Adrenal gland (tissue), 12 donors: ENCODE data around the gene MAN2B2. TPM values are rescaled to one million over a fixed set of nuclear protein-coding genes. Genes with fewer than 3 reads are reported as not detected.

ENCODE experiments used
- DNase-seq, 7 donors: peaks; one replicate each; pipeline ENCODE4 v3.0.0-alpha.2; 2019 to 2020
- H3K27ac ChIP-seq, 5 donors: fragments of 200-600 bp; sonication (generic) in 4 of 5; 1 replicate in 3 of 5; 2 replicates in 2 of 5; pipeline versions ENCODE4 v1.5.1 to v1.8.0; 2016 to 2020; ENCODE audit warnings: mild to moderate bottlenecking in 1 of 5
- H3K27me3 ChIP-seq: fragments of 200-600 bp; 2 replicates; pipeline ENCODE4 v1.8.0; 2021
- H3K36me3 ChIP-seq, 2 donors: fragments of 200-600 bp; replicated peaks in 1 of 2; 1 replicate in 1 of 2; 2 replicates in 1 of 2; pipeline versions ENCODE4 v1.5.1 to v1.8.0; 2018 to 2022
- H3K4me1 ChIP-seq, 2 donors: fragments of 200-600 bp; replicated peaks in 1 of 2; 1 replicate in 1 of 2; 2 replicates in 1 of 2; pipeline versions ENCODE4 v1.5.1 to v1.8.0; 2018 to 2021
- H3K4me3 ChIP-seq, 4 donors: fragments of 200-600 bp; sonication (generic) in 3 of 4; one replicate each; pipeline ENCODE4 v1.5.1; 2016 to 2018
- H3K9me3 ChIP-seq, 3 donors: fragments of 200-600 bp; sonication (generic) in 1 of 3; replicated peaks in 1 of 3; 1 replicate in 2 of 3; 2 replicates in 1 of 3; pipeline versions ENCODE4 v1.5.1 to v1.8.0; 2016 to 2021
- POLR2A ChIP-seq, 2 donors: fragments of 450-650 bp; IDR thresholded peaks; one replicate each; pipeline ENCODE4 v1.6.1; 2017; ENCODE audit warnings: antibody characterized with exemption in 2 of 2, mild to moderate bottlenecking in 2 of 2, moderate library complexity in 1 of 2
- WGBS, 4 donors: extraction: QIAGEN DNeasy Blood & Tissue Kit in 2 of 4; methylation state at CpG; one replicate each; pipeline versions ENCODE4 v1.1.5 to v1.1.7; 2013 to 2017; 5-methylcytosine and 5-hydroxymethylcytosine counted together
- intact Hi-C, 2 donors: fragments of 100-400 bp; cut with DNase I; formaldehyde crosslinking; loops; one replicate each; pipeline versions ENCODE4 v1.14.1 to v1.15.0; 2022 to 2023
- polyA plus RNA-seq, 3 donors: library from polyadenylated mRNA; stranded (reverse); fragments of 200-250 nt in 2 of 3; fragments of 350-450 nt in 1 of 3; fragmentation: Illumina TruSeq in 1 of 3; extraction: RNeasy Lipid Tissue Mini Kit (QIAGEN cat#74804) in 1 of 3; gene quantifications; one replicate each; pipeline ENCODE4 v1.2.3, GENCODE V29; 2013 to 2014
- total RNA-seq, 9 donors: library from RNA; depleted of rRNA in 4 of 9; stranded (reverse); fragments of >200 nt in 4 of 9; fragments of 120-200 nt in 1 of 9; fragmentation: NEBNext Ultra II Directional in 1 of 9; extraction: Animal tissue kit (Norgen Biotek cat#: 25700) in 1 of 9; gene quantifications; one replicate each; pipeline versions ENCODE4 v1.1.0 to v1.2.4, GENCODE V29; 2013 to 2023
- TF ChIP-seq, protein P1 (sequence below), 6 experiments: fragments of 450-650 bp in 4 of 6; fragments of 200-600 bp in 2 of 6; sonication (generic) in 1 of 6; IDR thresholded peaks; 1 replicate in 5 of 6; 2 replicates in 1 of 6; pipeline versions ENCODE4 v1.5.1 to v1.8.0; 2016 to 2021; ENCODE audit warnings: antibody characterized with exemption in 6 of 6, mild to moderate bottlenecking in 2 of 6, moderate library complexity in 1 of 6
- donor health status: healthy with polysubstance abuse.
- donor health status: Bipolar disorder and iron deficiency.
- donor health status: DM: yes; HTN: yes; CAD: no.
- donor health status: DM: no; HTN: no; CAD: no.
- donor health status: DM: no; HTN: no; CAD: no.
- donor health status: DM: yes; HTN: yes; CAD: no.

The MAN2B2 gene
- total and polyA plus RNA-seq, 12 donors, result 9.3 to 50.6 (median 27.7) TPM

DNA sequence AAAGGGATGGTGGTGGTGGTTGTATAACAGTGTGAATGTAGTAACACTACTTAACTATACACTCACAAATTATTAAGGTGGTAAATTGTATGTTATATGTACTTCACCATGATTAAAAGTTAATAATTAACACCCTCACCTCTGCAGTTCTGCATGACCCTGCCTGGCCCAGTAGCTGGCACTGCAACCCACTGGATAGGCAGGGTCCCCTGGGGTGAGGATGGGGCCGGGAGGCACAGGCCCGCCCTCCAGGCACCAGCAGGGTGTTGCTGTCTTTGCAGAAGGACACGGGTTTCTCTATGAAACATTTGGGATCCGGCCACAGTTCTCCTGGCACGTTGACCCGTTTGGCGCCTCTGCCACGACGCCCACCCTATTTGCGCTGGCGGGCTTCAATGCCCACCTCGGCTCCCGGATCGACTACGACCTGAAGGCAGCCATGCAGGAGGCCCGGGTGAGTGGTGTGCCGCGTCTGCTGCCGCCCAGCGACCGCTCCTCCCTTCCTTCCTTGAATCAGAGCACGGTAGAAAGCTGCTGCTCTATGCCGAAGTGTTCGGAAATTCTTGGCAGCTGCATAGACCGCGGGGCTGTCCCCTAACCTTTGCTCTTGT is 11.8 kb downstream of the MAN2B2 start:
- intact Hi-C loops, result no loop called here
- no peaks in the 10 kb centered on the region for H3K27me3 ChIP-seq
- TF ChIP-seq, protein P1, sequence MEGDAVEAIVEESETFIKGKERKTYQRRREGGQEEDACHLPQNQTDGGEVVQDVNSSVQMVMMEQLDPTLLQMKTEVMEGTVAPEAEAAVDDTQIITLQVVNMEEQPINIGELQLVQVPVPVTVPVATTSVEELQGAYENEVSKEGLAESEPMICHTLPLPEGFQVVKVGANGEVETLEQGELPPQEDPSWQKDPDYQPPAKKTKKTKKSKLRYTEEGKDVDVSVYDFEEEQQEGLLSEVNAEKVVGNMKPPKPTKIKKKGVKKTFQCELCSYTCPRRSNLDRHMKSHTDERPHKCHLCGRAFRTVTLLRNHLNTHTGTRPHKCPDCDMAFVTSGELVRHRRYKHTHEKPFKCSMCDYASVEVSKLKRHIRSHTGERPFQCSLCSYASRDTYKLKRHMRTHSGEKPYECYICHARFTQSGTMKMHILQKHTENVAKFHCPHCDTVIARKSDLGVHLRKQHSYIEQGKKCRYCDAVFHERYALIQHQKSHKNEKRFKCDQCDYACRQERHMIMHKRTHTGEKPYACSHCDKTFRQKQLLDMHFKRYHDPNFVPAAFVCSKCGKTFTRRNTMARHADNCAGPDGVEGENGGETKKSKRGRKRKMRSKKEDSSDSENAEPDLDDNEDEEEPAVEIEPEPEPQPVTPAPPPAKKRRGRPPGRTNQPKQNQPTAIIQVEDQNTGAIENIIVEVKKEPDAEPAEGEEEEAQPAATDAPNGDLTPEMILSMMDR (IDR thresholded peaks at IDR 0.05), result no peak
- TF ChIP-seq POLR2A (IDR thresholded peaks at IDR 0.05), result no peak
- H3K36me3 ChIP-seq, result peaks cover 0 to 6% of the 10 kb centered on the region in 2 donors
- H3K9me3 ChIP-seq, result no peaks in the 10 kb centered on the region
- H3K27ac ChIP-seq, result no peak overlapping the region
- no peaks in the 10 kb centered on the region for H3K4me1 ChIP-seq
- WGBS, 4 donors, result 90 to 92% (median 91%) methylated on average over 25 to 26 of the region's 26 CpGs
- no peak for DNase-seq
- no peak overlapping the region for H3K4me3 ChIP-seq

- Histone ChIP-seq H3K36me3 (peaks cover 0 to 19% of the 10 kb centered on the region in 2 donors), H3K4me1 (no peaks in the 10 kb centered on the region), H3K9me3 (no peaks in the 10 kb centered on the region), H3K4me3 (no peak overlapping the region), H3K27ac (no peak overlapping the region), H3K27me3 (no peaks in the 10 kb centered on the region)
- no peak for DNase-seq
- no peak for TF ChIP-seq POLR2A (IDR thresholded peaks at IDR 0.05)
- TF ChIP-seq, protein P1 (IDR thresholded peaks at IDR 0.05), result no peak
- 97 to 100% (median 100%) methylated on average over 4 of the region's 4 CpGs for WGBS, 4 donors
- intact Hi-C loops, result no loop called here
Measured at GRCh38 chr4:6589444-6589843, 14.5 kb downstream of the MAN2B2 start.

DNA sequence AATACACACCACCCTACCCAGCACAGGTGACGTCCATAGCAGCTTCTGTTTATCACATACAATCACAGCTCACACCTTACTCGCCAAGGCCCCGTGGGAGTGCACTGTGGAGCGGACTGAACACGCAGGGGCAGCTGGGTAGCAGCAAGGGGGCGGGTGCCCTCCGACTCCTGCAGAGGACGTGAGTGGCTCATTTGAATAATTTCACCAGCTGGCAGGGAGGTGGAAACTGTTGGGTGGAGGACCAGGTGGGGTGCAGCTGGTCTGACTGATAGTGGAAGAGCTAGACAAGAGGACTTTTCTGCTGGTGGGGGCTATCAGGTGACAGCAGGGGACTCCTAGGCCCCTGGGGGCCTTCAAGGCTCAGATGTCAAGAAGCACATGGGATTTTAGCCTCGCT is 16.3 kb downstream of the MAN2B2 start:
- H3K27ac ChIP-seq, result no peak overlapping the region
- H3K36me3 ChIP-seq, result peaks cover 0 to 21% of the 10 kb centered on the region in 2 donors
- no peak for DNase-seq
- TF ChIP-seq, protein P1 (IDR thresholded peaks at IDR 0.05), result no peak
- no peak for TF ChIP-seq POLR2A (IDR thresholded peaks at IDR 0.05)
- no peaks in the 10 kb centered on the region for H3K9me3 ChIP-seq
- no peaks in the 10 kb centered on the region for H3K27me3 ChIP-seq
- intact Hi-C loops, result no loop called here
- WGBS, 4 donors, result 82 to 93% (median 90%) methylated on average over 8 to 9 of the region's 9 CpGs
- H3K4me1 ChIP-seq, result no peaks in the 10 kb centered on the region
- no peak overlapping the region for H3K4me3 ChIP-seq

DNA sequence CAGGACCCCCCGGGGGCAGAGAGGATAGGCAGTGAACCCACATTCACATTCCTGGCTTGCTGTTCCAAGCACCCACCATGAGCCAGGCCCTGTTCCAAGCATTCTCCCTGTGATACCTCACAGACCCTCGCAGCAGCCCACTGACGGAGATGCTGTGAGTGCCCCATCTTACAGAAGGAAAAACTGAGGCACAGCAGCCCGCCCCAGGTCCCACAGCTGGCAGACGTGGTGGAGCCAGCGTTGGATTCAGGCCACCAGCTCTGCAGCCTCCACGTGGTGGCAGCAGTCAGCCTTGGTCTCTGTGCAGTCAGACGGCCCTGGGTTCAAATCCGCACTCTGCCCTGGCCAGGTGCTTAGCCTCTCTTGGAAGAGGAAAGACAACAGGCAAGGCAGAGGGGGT is 16.8 kb downstream of the MAN2B2 start:
- DNase-seq, result no peak
- no peaks in the 10 kb centered on the region for H3K9me3 ChIP-seq
- TF ChIP-seq, protein P1 (IDR thresholded peaks at IDR 0.05), result no peak
- no peak for TF ChIP-seq POLR2A (IDR thresholded peaks at IDR 0.05)
- intact Hi-C loops, result no loop called here
- H3K27me3 ChIP-seq, result no peaks in the 10 kb centered on the region
- H3K4me1 ChIP-seq, result no peaks in the 10 kb centered on the region
- H3K4me3 ChIP-seq, result no peak overlapping the region
- H3K27ac ChIP-seq, result no peak overlapping the region
- WGBS, 4 donors, result 81 to 88% (median 85%) methylated on average over 6 to 9 of the region's 9 CpGs
- H3K36me3 ChIP-seq, result peaks cover 0 to 21% of the 10 kb centered on the region in 2 donors
